Measurements from ENCODE around the gene LGALS7.

The LGALS7 gene

DNA sequence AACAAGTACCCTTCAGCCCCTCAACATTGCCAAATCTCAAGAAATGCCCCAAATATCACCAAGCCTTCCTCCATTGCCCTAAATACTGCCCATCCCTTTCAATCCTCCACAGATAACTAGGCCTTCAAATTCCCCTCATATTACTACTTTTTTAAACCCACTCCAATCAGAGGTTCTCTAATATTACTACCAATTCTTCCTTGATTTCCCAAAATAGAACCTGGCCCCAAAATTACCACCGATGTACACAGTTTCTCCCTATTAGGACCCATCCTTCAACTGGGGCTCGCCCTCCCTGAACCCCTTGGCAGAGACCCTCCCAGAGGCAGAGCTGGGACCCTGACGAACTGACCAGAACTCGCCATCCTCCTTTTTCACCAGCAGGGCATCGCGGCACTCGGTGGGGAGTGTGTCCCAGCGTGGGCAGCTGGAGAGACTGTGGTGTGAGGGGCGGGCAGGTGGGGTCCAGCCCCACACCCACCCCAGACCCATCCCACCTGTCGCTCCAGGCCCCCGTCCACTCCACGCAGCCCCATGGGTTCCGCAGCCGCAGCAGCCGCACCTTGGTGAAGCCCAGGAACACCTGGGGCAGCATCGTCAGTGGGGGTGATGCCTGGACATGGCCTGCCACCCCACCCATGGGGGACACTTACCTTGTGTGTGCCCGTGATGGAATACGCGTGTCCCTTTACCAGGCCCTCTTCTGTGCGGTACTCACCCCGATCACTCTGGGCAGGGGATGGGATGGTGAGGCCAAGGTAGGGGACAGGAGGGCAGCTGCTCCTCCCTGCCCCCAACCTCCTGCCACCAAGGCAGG, 35.2 kb downstream of the LGALS7 start:
- no peak for DNase-seq

DNA sequence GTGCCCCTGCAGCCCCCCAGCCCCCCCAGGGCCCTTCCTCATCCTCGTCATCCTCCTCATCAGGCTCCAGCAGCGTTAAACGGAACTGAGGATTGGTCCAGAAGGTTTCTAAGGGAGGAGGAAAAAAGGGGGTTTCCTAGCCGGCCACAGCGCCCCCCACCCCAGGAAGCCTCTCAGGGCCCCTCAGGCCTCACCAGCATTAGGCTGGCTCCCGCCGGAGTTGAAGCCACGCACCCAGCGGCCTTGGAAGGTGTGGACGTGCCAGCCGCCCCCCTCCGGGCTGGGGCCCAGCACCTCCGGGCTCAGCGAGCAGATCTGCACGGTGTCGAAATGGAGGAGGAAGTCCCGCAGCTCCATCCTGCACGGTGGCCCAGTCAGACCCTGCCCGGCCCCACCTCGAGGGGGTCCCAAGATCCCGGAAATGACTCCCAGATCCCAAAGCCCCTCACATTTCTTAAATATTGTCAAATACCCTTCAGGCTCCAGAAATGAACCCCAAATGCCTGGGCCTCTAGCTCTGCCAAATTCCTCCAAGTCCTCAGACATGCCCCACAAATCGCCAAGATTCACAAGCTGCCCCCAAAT, 35.9 kb downstream of the LGALS7 start:
- DNase-seq: no peak

DNA sequence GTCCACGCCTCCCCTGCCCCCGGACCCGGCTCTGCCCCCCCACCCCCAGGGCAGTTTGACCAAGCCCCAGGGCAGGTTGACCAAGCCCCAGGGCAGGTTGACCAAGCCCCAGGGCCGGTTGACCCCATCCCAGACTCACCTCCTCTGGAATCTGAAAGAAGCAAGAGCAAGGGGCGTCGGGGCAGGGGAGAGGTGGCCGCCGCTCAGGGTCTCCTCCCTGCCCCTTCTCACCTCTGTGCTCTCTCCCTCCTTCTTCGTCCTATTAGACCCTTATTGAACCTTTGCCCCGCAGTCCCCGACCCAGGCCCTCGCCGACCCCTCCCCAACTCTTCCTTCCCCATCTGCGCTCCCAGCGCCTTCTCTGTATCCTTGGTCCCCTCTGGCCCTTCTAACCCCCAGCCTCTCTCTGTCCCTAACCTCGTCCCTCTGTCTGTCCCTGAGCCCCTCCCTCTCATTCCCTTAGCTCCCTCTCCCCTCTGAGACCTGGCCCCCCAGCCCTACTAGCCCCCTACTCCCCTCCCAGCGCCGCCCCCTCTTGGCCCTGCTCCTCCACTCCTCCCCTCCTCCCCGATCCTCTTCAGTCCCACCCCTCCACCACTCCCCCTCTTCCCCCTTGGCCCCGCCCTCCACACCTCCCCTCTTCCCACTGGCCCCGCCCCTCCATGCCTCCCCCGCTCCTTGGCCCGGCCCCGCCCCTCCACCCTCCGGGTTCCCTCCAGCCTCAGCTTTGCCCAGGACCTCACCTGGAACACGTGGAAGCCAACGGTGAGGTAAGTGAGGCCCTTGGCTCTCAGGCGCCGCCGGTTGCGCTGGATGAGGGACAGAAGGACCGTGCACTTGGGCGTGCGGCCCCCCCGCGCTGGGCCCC, 36.7 kb downstream of the LGALS7 start:
- peak; percentile 78 for DNase-seq

DNA sequence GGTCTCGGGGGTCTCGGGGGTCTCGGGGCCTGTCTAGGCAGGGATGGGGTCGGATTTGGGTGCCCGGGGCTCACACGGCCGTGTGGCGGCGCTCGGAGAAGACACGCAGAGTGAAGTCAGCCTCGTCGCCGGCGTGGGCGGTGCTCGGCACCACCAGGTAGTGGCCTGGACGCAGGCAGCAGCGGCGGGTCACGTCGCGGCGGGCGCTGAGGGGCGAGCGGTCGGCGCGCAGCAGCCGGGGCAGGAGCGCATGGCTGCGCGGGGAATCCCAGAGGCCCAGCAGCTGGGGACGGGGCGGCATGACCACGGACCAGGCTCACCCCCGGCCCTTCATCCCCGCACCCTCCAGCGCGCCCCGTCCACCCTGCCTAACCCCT, 37.3 kb downstream of the LGALS7 start:
- DNase-seq: peak; percentile 72

DNA sequence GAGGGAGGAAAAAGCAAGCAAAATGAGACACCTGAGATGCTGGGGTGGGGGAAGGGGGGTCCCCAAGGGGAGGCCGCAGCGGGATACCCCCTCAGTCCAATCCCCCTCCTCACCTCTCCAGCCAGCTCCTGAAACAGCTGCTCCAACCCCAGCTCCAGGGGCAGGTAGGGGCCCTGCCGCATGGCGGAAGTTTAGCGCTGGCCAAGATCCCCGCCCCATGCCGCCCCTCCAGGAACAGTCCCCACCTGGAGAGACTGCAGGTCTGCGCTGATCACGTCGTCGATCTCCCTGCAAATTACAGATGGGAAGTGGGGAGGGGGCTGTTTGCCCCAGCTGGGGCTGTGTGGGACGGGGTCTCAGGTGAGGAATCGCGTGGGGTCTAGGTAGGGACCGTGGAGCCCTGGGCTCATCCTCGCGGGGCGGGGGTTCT, 38.0 kb downstream of the LGALS7 start:
- DNase-seq: peak; percentile 43

DNA sequence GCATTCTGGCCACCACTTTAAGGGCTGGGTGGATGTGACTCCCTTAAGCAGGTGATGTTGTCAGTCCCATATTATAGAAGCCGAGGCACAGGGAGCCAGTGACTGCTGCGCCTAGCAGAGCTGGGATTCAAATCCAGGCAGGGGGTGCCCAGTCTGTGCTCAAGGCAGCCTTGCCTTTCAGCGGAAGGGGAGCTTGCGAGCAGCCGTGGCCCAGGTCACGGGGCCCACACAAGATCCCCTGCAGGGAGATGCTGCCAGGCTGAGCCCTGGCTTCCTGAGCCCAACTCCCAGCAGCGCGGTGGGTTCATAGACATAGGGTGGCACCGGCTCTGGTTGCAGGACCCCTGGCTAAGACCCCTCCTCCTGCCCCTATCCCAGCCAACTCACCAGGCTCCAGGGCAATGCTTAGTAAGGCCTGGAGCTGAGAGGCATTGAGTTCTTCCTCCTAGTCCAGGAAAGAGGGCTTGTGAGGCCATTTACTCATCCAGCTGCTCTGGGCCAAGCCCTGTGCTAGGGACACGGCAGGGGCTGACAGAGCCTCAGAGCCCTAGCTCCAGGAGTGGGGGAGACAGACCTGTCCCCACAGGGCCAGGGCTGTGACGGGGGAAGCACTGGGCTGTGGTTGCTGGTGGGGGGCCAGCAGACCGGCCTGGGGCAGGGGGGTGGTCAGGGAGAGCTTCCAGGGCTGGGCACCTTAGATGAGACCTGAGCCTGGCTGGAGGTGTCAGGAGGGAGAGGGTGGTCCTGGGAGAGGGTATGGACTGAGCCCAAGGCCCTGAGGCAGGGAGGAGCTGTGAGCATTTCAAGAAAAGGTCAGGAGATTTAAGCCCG, 38.7 kb downstream of the LGALS7 start:
- DNase-seq: peak; percentile 44

DNA sequence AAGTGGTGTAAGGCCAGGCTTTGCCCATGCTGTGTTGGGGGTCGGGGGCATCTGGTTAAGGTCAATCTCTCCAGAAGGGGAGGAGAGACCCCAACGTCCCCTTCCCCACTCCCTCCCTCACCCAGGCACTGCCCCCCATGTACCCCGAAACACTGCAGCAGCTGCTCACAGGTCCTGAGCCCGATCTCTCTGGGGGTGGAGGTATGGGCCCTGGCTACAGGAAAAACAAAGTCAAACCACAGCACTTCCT, 39.2 kb downstream of the LGALS7 start:
- no peak for DNase-seq

DNA sequence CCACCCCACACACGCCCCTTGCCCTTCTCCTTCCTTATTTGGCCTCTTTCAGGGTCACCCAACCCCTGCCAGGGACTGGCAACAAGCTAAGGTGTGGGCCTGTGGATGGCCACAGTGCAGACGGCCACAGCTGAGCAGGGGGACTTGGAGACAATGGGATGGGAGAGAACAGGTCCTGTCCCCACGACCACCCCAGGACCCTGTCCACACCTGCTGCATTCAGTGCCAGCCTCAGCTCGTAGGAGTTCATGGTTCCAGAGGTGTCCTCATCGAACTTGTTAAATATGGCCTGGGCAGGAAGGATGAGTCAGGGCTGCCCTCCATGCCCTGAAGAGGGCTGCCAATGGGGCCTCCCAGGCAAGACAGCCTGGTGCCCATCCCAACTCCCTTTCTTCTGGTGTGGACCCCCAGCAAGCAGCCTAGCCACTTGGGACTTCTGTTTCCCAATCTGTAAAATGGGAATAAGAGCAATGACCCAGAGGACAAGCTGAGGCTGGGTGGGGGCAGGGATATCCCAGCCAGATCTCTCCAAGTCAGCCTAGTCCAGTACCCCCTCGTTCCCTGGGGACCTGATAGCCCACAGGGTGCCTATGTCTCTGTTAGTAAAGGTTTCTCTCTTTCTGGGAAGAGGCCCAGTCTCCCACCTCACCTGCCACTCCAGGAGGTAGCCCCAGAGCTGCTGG, 39.7 kb downstream of the LGALS7 start:
- no peak for DNase-seq

DNA sequence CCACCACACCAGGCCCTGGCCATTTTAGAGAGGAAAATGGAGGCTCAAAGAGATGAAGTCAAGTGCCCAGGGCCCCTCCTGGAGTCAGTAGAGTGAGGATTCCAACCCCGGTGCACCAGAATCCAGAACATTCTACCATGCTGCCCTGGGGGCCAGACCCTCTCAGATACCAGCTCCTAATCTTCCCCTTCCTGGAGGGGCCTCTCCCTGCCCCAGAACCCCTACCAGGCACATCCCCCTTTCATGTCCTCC, 40.1 kb downstream of the LGALS7 start:
- DNase-seq: no peak

DNA sequence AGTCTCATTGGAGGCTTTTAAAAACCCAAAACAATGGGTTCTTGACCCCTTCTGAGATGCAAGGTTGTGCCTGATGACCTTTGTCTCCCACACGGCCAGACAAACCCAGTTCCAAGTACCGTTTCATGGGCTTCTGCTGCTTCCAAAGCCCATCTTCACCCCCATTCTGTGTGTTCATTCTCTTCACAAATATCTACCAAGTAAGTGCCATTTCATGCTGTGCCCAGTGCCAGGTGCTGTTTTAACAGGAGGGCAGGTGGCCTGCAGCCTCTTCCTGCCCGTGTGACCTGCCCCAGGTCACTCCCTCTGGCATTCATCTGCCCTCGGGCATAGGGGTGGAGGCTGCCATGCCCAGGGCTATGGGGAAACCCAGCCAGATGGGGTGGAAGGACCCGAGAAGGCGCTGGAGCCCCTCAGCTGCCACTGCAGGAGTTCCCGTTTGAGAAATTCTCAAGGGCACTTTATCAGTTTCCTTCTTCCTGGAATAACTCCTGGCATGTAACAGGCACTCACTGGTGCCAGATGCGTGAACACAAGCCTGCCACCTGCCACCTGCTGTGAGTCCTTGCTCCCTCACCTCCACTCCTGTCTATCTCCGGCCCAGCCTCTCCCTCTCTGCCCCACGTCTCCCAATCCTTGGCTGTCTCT, 41.5 kb downstream of the LGALS7 start:
- DNase-seq: no peak

DNA sequence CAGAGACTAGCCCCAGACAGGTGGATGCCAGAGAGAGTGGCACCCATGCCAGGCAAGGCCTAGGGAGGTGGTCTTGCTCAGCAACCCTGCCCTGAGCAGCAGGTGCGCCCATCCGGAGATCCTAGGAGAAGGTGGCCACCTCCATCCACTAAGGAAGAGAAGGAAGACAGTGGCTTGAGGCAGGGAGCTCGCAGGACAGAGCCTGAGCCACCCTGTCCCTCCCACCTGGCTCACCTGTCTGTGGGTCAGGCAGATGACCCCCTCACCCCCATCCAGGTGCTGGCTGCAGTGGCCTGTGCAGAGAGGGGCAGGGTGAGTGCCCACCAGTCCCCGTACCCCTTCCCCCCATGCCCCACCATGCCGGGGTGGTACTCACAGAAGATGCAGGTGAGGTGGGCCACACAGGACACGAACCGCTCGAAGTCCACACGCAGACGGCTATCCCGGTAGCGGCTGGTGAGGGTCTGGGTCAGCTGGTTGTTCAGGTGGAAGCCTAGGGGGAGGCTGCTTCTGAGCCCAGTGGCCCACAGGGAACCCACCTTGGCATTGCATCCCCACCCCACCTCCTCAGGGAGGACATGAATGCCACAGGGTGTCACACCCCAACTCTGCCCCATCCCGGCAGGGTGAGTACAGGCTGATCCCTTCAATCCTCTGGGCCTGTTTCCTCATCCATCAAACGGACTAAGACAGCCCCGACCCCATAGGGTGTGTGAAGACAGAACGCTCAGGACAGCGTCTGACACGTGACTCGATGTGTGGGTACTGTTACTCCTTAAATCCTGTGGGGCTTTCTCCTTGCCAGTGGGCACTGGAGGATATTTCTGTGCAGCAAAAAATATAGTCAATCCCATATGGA, 42.4 kb downstream of the LGALS7 start:
- DNase-seq: no peak

DNA sequence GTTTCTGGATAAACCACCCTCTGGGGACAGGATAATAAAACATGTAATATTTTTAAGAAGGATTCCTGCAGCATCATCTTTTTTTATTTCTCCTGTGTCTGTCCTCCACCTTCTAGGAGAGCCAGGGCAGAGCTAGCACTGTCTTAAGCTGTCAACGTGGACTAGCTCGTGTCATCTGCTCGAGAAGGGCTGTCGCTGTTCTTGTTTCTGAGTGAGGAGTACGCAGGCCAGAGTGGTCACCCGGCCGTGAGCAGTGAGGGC, 42.9 kb downstream of the LGALS7 start:
- DNase-seq: no peak

DNA sequence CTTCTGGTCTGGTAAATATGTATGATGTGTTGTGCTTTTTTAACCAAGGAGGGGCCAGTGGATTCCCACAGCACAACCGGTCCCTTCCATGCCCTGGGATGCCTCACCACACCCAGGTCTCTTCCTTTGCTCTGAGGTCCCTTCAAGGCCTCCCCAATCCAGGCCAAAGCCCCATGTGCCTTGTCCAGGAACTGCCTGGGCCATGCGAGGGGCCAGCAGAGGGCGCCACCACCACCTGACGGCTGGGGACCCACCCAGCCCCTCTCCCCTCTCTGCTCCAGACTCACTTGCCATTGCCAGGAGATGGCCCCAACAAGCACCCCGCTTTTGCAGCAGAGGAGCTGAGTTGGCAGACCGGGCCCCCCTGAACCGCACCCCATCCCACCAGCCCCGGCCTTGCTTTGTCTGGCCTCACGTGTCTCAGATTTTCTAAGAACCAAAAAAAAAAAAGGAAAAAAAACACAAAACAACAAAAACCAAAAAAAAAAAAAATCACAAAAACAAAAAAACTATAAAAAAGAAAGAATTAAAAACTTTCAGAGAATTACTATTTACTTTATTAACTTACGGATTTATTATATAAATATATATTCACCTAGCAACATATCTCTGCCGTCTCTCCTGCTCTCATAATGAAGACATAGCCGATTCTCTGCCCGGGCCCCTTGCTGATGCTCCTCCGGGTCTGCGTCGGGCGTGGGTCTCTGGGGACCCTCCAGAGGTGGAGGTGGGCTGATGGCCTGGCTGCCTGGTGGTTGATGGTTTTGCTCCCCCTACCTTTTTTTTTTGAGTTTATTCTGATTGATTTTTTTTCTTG, 43.5 kb downstream of the LGALS7 start:
- DNase-seq: peak; percentile 85

DNA sequence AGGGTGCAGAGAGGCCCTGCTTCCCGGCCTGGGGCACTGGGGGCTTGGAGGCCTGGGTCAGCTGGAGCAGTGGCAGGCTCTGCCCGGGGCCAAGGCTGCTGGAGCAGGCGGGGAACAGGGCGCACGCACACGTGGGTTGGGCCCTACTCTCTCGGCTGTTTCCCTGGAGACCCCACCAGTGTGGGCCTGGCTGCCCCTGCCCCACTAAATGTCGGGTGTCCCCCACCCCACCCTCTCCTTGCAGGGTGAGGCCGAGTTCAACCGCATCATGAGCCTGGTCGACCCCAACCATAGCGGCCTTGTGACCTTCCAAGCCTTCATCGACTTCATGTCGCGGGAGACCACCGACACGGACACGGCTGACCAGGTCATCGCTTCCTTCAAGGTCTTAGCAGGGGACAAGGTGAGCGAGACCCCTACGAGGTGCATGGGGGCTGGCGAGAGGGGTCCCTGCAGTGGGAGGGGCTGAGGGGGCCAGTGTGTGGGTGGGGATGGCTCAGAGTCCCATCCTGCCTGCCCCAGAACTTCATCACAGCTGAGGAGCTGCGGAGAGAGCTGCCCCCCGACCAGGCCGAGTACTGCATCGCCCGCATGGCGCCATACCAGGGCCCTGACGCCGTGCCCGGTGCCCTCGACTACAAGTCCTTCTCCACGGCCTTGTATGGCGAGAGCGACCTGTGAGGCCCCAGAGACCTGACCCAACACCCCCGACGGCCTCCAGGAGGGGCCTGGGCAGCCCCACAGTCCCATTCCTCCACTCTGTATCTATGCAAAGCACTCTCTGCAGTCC, 44.4 kb downstream of the LGALS7 start:
- DNase-seq: no peak

DNA sequence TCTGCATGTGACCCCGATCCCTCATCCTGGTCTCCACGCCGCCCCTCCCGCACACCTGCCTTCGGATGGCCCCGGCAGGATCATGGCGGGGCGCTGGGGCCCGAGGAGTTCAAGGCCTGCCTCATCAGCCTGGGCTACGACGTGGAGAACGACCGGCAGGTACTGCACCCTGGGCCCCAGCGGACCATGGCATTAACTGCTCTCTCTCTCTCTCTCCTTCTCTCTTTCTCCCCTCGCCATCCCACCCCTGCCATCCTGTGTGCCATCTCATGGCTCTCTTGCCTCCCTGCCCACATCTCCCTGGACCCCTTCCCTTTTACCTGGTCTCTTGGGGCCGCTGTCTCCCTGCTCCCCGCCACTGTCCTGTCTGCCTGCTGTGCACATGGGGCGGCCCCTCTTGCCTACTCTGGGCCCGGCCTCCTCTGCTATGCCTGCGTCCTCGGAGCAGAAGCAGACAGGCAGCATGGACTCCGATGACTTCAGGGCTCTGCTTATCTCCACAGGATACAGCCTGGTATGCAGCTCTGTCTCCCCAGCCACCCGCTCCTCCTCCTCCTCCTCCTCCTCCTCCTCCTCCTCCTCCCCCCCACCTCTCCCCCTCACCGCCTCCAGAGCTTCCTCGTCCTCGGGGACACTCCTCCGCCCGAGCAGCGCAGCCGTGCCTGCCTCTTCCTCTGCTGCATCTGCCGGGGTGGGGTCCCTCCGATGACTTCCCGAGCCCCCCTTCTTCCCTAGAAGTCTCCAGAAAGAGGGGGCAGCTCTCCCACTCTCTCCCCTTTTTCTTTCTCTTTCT, 45.3 kb downstream of the LGALS7 start:
- DNase-seq: no peak

DNA sequence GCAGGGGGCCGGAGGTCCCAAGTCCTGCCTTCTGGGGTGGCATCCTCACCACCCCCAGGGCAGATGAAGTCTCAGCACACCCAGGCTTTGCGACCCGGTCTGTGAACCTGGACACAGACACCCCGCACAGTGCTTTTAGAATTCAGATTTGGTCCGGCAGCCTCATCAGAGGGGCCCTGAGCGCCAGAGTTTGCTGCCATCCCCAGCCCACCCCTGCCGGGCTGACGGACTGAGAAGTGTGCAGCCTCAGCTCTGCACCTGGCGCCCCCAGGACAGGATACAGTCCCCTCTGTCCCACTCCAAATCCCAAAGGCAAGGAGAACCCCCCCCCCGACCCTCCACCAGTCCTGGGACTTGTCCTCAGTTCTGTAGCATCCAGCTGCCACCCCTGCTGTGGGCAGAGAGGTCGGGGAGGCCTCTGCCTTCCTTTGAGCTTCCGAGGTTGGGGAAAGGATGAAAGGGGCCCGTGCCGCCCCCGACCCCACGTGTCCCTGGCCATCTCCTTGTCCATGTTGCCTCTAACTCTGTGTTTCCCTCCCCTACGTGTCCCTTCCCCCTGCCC, 45.9 kb downstream of the LGALS7 start:
- no peak for DNase-seq

DNA sequence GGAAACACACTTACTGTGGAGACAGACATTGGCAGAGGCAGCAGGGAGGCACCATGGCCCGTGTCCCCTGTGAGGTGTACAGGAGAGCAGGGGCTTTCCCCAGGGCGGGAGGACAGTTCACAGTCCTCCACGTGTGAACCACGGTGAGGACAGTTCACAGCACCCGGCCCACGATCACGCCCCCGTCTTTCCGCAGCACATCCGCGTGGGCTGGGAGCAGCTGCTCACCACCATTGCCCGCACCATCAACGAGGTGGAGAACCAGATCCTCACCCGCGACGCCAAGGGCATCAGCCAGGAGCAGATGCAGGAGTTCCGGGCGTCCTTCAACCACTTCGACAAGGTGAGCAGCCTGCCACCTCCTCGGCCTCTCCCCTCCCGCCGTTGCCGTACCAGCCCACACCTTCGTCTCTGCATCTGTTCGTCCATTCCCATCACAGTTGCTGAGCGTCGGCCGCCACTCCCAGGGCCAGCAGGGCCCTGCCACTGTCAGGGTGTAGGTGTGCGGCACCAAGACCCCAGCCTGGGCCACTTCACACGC, 46.5 kb downstream of the LGALS7 start:
- no peak for DNase-seq

DNA sequence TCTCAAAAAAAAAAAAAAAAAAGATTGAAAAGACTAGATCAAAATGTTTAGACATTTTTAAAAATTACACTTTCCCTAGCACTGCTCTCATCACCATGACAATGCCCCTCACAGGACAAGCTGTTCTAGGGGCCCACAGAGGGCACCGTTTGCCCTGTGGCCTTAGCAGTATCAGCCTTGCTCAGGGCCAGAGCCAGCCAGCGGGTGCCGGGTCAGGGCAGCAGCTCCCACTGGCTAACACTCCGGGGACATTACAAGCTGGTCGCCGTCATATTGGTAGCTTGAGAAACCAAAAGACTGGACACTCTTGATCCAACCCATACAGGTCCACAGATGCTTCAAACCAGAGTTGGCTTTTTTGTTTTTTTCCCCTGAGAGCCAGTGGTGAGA, 47.0 kb downstream of the LGALS7 start:
- DNase-seq: no peak

Measured in CD4-positive, alpha-beta T cell treated with Interleukin-6 for 4 hours (primary cell).